ENCODE results near the gene ZP1. TPM values are rescaled to one million over a fixed set of nuclear protein-coding genes. Genes with fewer than 3 reads are reported as not detected.

Gene ZP1
- total and polyA plus RNA-seq, 10 of the 15 experiments (the other 5 are each of a cell fraction or from before 2014, with no cell fraction given): not detected

GRCh38 chr11:60848714-60849151 lies 18.6 kb upstream of the ZP1 start:
- no peak overlapping the region for H2AFZ ChIP-seq (ENCODE audit: control insufficient read depth, low read depth, low read length)
- no peak overlapping the region for H3K27ac ChIP-seq (ENCODE audit: control insufficient read depth, insufficient read depth)
- CTCF ChIA-PET: no interaction called here
- H3K4me3 ChIP-seq: no peak overlapping the region
- no peaks in the 10 kb centered on the region for H3K27me3 ChIP-seq (replicated peaks in 1 of 2; ENCODE audit: control insufficient read depth in 2 of 2, insufficient read depth in 2 of 2, low read length in 1 of 2)
- BruUV-seq (replicated peaks): no TSS peak
- H3K4me2 ChIP-seq (ENCODE audit: control insufficient read depth, insufficient read depth): no peak overlapping the region
- SMC1A ChIA-PET (ENCODE audit: uncharacterized antibody, unreplicated experiment): no interaction called here
- 91% methylated on average over 9 of the region's 10 CpGs for WGBS (ENCODE audit: insufficient coverage, insufficient replicate concordance, low lambda C conversion rate, missing lambda C conversion rate)
- ATAC-seq: no peak
- TF ChIP-seq E2F8 (IDR thresholded peaks at IDR 0.05; ENCODE audit: low read depth, partially characterized antibody): no peak
- no peak for TF ChIP-seq RAD51 (IDR thresholded peaks at IDR 0.05)
- no peak for TF ChIP-seq BACH1 (IDR thresholded peaks at IDR 0.05; ENCODE audit: borderline replicate concordance)
- no peak for TF ChIP-seq STAT3 (IDR thresholded peaks at IDR 0.05; ENCODE audit: low read depth, low read length)
- no peak for TF ChIP-seq USF1 (IDR thresholded peaks at IDR 0.05; ENCODE audit: borderline replicate concordance, extremely low read length, insufficient read depth, low read depth, low read length)
- no peak for TF ChIP-seq ZSCAN29 (IDR thresholded peaks at IDR 0.05)
- no peak for TF ChIP-seq FOXM1 (IDR thresholded peaks at IDR 0.05; ENCODE audit: low read depth, low read length)
- no peak for TF ChIP-seq PML (IDR thresholded peaks at IDR 0.05; ENCODE audit: low read length)
- TF ChIP-seq CREM (IDR thresholded peaks at IDR 0.05; ENCODE audit: low read depth): no peak
- no peak for TF ChIP-seq NFYB (IDR thresholded peaks at IDR 0.05; ENCODE audit: insufficient read depth, low read depth, low read length)
- H3K4me1 ChIP-seq (ENCODE audit: control insufficient read depth, insufficient read depth, low read length): no peaks in the 10 kb centered on the region
- in situ Hi-C loops (cut with MboI): no loop called here
- H3K36me3 ChIP-seq (ENCODE audit: control insufficient read depth in 2 of 2, insufficient read depth in 2 of 2, low read length in 1 of 2): peaks cover 8 to 27% of the 10 kb centered on the region in 2 experiments
- intact Hi-C loops (cut with micrococcal nuclease; ENCODE audit: unreplicated experiment): loop anchor here (10.0 kb wide), 1 partner anchor 106 kb away; the partner anchor contains the start of gene SLC15A3
- no peaks in the 10 kb centered on the region for H4K20me1 ChIP-seq (ENCODE audit: control insufficient read depth, insufficient read depth)
- DNase-seq (ENCODE audit: low read depth, low spot score): no peak
- peaks cover 23% of the 10 kb centered on the region for H3K79me2 ChIP-seq (ENCODE audit: control insufficient read depth, insufficient read depth, low read length)
- H3K9ac ChIP-seq (ENCODE audit: control insufficient read depth, insufficient read depth, low read length): no peak overlapping the region
- POLR2A ChIA-PET: no interaction called here
- no peak for FAIRE-seq
- H3K9me3 ChIP-seq (replicated peaks; ENCODE audit: control insufficient read depth, insufficient read depth, low read length): no peaks in the 10 kb centered on the region
- RAD21 ChIA-PET (ENCODE audit: unreplicated experiment): no interaction called here
